Measurements from ENCODE around the gene ALDH18A1.

ALDH18A1 gene

GRCh38 chr10:95656291-95657164, at the start of gene ALDH18A1:
Gene ALDH18A1 (minus strand): TSS chr10:95656711. CDS start chr10:95653377, 3,334 bp downstream.
- peak within 1 kb of the TSS; percentile 67 for H3K4me3 ChIP-seq (ENCODE audit: low read depth, low read length)
- TF ChIP-seq CTCF (IDR thresholded peaks at IDR 0.05; ENCODE audit: low read depth, low read length), result no peak

GRCh38 chr10:95698415-95698814, 41.9 kb upstream of the ALDH18A1 start:
- H3K4me3 ChIP-seq (ENCODE audit: low read depth, low read length), result no peak overlapping the region
- no peak for TF ChIP-seq CTCF (IDR thresholded peaks at IDR 0.05; ENCODE audit: low read depth, low read length)

GRCh38 chr10:95697429-95697828, 40.9 kb upstream of the ALDH18A1 start:
- no peak overlapping the region for H3K4me3 ChIP-seq (ENCODE audit: low read depth, low read length)
- no peak for TF ChIP-seq CTCF (IDR thresholded peaks at IDR 0.05; ENCODE audit: low read depth, low read length)

GRCh38 chr10:95694665-95695064, 38.2 kb upstream of the ALDH18A1 start:
- H3K4me3 ChIP-seq (ENCODE audit: low read depth, low read length), result no peak overlapping the region
- no peak for TF ChIP-seq CTCF (IDR thresholded peaks at IDR 0.05; ENCODE audit: low read depth, low read length)

- TF ChIP-seq CTCF (IDR thresholded peaks at IDR 0.05; ENCODE audit: low read depth, low read length), result peak; percentile 97
- peak within 1 kb of the TSS; percentile 84 for H3K4me3 ChIP-seq (ENCODE audit: low read depth, low read length)
These were observed 37.4 kb upstream of the ALDH18A1 start, which contains the start of gene TCTN3 for GRCh38 chr10:95693668-95694534. Gene TCTN3 (minus strand): TSS chr10:95693927. CDS start chr10:95693899, 28 bp downstream.

- peak overlapping the region; percentile 84 for H3K4me3 ChIP-seq (ENCODE audit: low read depth, low read length)
- TF ChIP-seq CTCF (IDR thresholded peaks at IDR 0.05; ENCODE audit: low read depth, low read length), result no peak
These were observed 36.7 kb upstream of the ALDH18A1 start for GRCh38 chr10:95693071-95693667.

All from WI38 (cell line).